Ishikawa (cell line): ENCODE data around the gene LCN9.

Experiments
- CEBPB ChIP-seq: IDR thresholded peaks from 2 replicates; pipeline ENCODE4 v1.6.1; 2012
- EP300 ChIP-seq: IDR thresholded peaks from 2 replicates; pipeline ENCODE4 v1.6.1; 2012; ENCODE audit warnings: borderline replicate concordance
- RAD21 ChIP-seq: IDR thresholded peaks from 2 replicates; pipeline ENCODE4 v1.6.1; 2012; ENCODE audit warnings: low read depth
- TAF1 ChIP-seq: IDR thresholded peaks from 2 replicates; pipeline ENCODE4 v1.6.1; 2012; ENCODE audit warnings: low read depth, mild to moderate bottlenecking
- ZBTB7A ChIP-seq: IDR thresholded peaks from 2 replicates; pipeline ENCODE4 v1.6.1; 2012; ENCODE audit warnings: low read depth
- TF ChIP-seq, protein P1 (sequence below): IDR thresholded peaks from 2 replicates; pipeline ENCODE4 v1.6.1; 2012; ENCODE audit warnings: low read depth, mild to moderate bottlenecking
- TF ChIP-seq, protein P2 (sequence below): IDR thresholded peaks from 2 replicates; pipeline ENCODE4 v1.6.1; 2012

DNA sequence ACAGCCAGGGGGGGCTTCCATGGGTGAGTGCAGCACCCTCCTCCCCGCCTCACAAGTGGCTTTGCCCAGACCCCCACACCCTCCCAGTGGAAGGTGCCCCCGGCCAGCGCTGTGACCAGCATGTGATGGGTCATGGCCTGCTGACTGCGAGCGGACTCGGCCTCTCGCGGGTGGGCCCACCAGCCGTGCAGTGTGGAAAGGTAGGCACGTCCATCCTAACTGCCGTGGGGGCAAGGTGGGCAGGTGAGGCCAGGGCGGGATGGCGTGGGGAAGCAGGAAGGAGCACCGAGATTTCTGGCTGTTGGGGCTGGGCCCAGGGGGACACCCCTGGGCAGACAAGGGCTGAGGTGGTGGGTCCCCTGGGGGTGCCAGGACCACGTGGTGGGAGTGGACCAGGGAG, 24.1 kb downstream of the LCN9 start:
- TF ChIP-seq TAF1 (no peak), CEBPB (no peak), ZBTB7A (no peak), EP300 (no peak), RAD21 (no peak)
- TF ChIP-seq, protein P1, sequence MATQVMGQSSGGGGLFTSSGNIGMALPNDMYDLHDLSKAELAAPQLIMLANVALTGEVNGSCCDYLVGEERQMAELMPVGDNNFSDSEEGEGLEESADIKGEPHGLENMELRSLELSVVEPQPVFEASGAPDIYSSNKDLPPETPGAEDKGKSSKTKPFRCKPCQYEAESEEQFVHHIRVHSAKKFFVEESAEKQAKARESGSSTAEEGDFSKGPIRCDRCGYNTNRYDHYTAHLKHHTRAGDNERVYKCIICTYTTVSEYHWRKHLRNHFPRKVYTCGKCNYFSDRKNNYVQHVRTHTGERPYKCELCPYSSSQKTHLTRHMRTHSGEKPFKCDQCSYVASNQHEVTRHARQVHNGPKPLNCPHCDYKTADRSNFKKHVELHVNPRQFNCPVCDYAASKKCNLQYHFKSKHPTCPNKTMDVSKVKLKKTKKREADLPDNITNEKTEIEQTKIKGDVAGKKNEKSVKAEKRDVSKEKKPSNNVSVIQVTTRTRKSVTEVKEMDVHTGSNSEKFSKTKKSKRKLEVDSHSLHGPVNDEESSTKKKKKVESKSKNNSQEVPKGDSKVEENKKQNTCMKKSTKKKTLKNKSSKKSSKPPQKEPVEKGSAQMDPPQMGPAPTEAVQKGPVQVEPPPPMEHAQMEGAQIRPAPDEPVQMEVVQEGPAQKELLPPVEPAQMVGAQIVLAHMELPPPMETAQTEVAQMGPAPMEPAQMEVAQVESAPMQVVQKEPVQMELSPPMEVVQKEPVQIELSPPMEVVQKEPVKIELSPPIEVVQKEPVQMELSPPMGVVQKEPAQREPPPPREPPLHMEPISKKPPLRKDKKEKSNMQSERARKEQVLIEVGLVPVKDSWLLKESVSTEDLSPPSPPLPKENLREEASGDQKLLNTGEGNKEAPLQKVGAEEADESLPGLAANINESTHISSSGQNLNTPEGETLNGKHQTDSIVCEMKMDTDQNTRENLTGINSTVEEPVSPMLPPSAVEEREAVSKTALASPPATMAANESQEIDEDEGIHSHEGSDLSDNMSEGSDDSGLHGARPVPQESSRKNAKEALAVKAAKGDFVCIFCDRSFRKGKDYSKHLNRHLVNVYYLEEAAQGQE: no peak
- TF ChIP-seq, protein P2, sequence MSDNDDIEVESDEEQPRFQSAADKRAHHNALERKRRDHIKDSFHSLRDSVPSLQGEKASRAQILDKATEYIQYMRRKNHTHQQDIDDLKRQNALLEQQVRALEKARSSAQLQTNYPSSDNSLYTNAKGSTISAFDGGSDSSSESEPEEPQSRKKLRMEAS: no peak
